Caco-2 (cell line): ENCODE results near the gene PPP1R3E. TPM values are rescaled to one million over a fixed set of nuclear protein-coding genes. Genes with fewer than 3 reads are reported as not detected.

ENCODE experiments used
- BruUV-seq: library from RNA; stranded (reverse); fragments of 400-500 nt; replicated peaks from 2 replicates; lab custom pipeline; 2021; lab: Mats Ljungman, UMichigan
- CTCF ChIA-PET: fragments of 300-600 bp; sonication (Branson Sonifier 250); formaldehyde crosslinking; loops from one replicate; lab custom pipeline; 2022; ENCODE audit warnings: antibody characterized with exemption; lab: Charles Lee
- POLR2A ChIA-PET: fragments of 300-600 bp; sonication (Branson Sonifier 250); formaldehyde crosslinking; loops from one replicate; lab custom pipeline; 2022; ENCODE audit warnings: antibody characterized with exemption; lab: Charles Lee
- DNase-seq, 2 experiments: peaks; one replicate each; pipeline versions ENCODE4 v3.0.0 to v3.0.0-alpha.2; 2020 to 2022
- H3K27me3 ChIP-seq: replicated peaks from 2 replicates; pipeline ENCODE4 v1.6.0; 2011; ENCODE audit warnings: low read length; ENCODE audit not compliant: control insufficient read depth, insufficient read depth
- H3K36me3 ChIP-seq: 2 replicates; pipeline ENCODE4 v1.5.1; 2011; ENCODE audit warnings: low read length; ENCODE audit not compliant: control insufficient read depth, insufficient read depth
- H3K4me1 ChIP-seq: fragments of 250-450 bp; sonication (Bioruptor Pico); 2 replicates; pipeline ENCODE4 v1.5.1; 2020; ENCODE audit warnings: mild to moderate bottlenecking
- H3K4me3 ChIP-seq: 2 replicates; pipeline ENCODE4 v1.5.1; 2011; ENCODE audit warnings: low read depth, mild to moderate bottlenecking, control low read depth, low read length
- H3K9me3 ChIP-seq: fragments of 250-450 bp; sonication (Bioruptor Pico); 2 replicates; pipeline ENCODE4 v1.5.1; 2020; ENCODE audit warnings: mild to moderate bottlenecking, moderate library complexity
- H3K27ac Mint-ChIP-seq: one replicate; pipeline ENCODE4 v1.8.0; 2022; ENCODE audit warnings: mixed read lengths; ENCODE audit not compliant: unreplicated experiment
- H3K27me3 Mint-ChIP-seq: one replicate; pipeline ENCODE4 v1.8.0; 2022; ENCODE audit warnings: mixed read lengths; ENCODE audit not compliant: insufficient read depth, unreplicated experiment
- H3K36me3 Mint-ChIP-seq: one replicate; pipeline ENCODE4 v1.8.0; 2022; ENCODE audit warnings: mild to moderate bottlenecking, mixed read lengths; ENCODE audit not compliant: insufficient read depth, unreplicated experiment
- H3K4me1 Mint-ChIP-seq: one replicate; pipeline ENCODE4 v1.8.0; 2022; ENCODE audit warnings: low read depth, mixed read lengths; ENCODE audit not compliant: unreplicated experiment
- H3K4me3 Mint-ChIP-seq: one replicate; pipeline ENCODE4 v1.8.0; 2022; ENCODE audit warnings: mild to moderate bottlenecking, moderate library complexity, mixed read lengths; ENCODE audit not compliant: unreplicated experiment
- H3K9me3 Mint-ChIP-seq: one replicate; pipeline ENCODE4 v1.8.0; 2022; ENCODE audit warnings: mixed read lengths; ENCODE audit not compliant: unreplicated experiment
- intact Hi-C: fragments of 100-400 bp; cut with micrococcal nuclease; formaldehyde crosslinking; loops from one replicate; pipeline ENCODE4 v1.10.0; 2022; ENCODE audit not compliant: unreplicated experiment
- total RNA-seq: library from RNA; stranded (reverse); gene quantifications from 2 replicates; pipeline ENCODE4 v1.2.3, GENCODE V29; 2022
- TF ChIP-seq, protein P1 (sequence below), 2 experiments: fragments of 200-600 bp in 1 of 2; IDR thresholded peaks; 1 replicate in 1 of 2; 2 replicates in 1 of 2; pipeline versions ENCODE4 v1.5.1 to v1.8.0; 2011 to 2022; ENCODE audit warnings: antibody characterized with exemption in 1 of 2, control low read depth in 1 of 2, inconsistent platforms in 1 of 2, low read depth in 1 of 2, low read length in 1 of 2, mild to moderate bottlenecking in 1 of 2, moderate library complexity in 1 of 2; ENCODE audit not compliant: insufficient read depth in 1 of 2, severe bottlenecking in 1 of 2, unreplicated experiment in 1 of 2

The PPP1R3E gene
- total RNA-seq, 1 experiment from 2014 or later, result 5.9 TPM

DNA sequence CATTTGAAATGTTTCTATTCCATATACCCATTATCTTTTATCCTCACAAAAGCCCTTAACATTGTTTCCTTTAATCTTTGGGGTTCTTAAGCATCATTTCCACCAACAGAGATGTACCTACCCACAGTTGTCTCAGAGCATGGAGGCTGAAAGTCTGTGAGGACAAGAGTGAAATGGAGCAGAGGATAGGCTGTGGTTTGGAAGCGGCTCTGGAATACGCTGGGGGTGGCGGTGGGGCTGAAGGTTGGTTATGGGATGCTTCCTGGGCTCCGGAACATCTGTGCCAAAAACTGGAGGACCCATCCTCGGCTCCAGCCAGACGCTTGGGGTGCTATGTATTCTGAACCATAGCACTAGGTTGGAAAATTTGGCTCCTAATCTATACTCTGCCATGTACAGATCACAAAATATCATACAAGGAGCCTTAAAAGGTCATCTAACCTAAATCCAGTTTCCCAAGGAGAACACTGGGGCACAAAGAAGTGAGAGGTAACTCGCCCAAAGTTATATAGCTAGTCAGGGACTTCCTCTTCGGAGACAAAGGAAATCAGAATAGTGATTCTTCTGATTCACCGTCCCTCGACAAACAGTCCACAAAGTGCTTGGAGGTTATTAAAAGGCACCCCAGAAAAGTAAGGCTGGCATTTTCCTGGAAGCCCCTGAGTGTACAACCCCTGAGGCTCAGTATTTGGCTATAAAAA lies 2.5 kb downstream of the PPP1R3E start:
- H3K27me3 ChIP-seq, result no peaks in the 10 kb centered on the region
- H3K4me3 ChIP-seq, result peak overlapping the region; percentile 71
- Mint-ChIP-seq H3K4me3 (peak overlapping the region; percentile 100), H3K9me3 (no peaks in the 10 kb centered on the region), H3K4me1 (peaks cover 6% of the 10 kb centered on the region), H3K36me3 (peaks cover 22% of the 10 kb centered on the region), H3K27me3 (no peaks in the 10 kb centered on the region), H3K27ac (peak overlapping the region; percentile 90)
- intact Hi-C loops, result loop anchor here (1.0 to 5.0 kb wide), 3 partner anchors 35 to 198 kb away; partner anchors contain the start of gene CIROP
- H3K36me3 ChIP-seq, result no peaks in the 10 kb centered on the region
- H3K4me1 ChIP-seq, result peaks cover 18% of the 10 kb centered on the region; the same call in 1 of the 2 replicates
- H3K9me3 ChIP-seq, result no peaks in the 10 kb centered on the region
- no TSS peak for BruUV-seq
- ChIA-PET CTCF (interaction anchor here (0.7 to 2.4 kb wide), 4 partner anchors 14 to 97 kb away, joined by 4 to 19 read pairs (median 10); partner anchors contain the start of genes HOMEZ and PABPN1), POLR2A (interaction anchor here (1.5 to 3.9 kb wide), 2 partner anchors 14 to 21 kb away, joined by 12 to 39 read pairs; partner anchors contain the start of genes HOMEZ and PABPN1)
- DNase-seq, result no peak
- TF ChIP-seq, protein P1, sequence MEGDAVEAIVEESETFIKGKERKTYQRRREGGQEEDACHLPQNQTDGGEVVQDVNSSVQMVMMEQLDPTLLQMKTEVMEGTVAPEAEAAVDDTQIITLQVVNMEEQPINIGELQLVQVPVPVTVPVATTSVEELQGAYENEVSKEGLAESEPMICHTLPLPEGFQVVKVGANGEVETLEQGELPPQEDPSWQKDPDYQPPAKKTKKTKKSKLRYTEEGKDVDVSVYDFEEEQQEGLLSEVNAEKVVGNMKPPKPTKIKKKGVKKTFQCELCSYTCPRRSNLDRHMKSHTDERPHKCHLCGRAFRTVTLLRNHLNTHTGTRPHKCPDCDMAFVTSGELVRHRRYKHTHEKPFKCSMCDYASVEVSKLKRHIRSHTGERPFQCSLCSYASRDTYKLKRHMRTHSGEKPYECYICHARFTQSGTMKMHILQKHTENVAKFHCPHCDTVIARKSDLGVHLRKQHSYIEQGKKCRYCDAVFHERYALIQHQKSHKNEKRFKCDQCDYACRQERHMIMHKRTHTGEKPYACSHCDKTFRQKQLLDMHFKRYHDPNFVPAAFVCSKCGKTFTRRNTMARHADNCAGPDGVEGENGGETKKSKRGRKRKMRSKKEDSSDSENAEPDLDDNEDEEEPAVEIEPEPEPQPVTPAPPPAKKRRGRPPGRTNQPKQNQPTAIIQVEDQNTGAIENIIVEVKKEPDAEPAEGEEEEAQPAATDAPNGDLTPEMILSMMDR (IDR thresholded peaks at IDR 0.05; ENCODE audit: insufficient read depth in 1 of 2, low read depth in 1 of 2, low read length in 1 of 2, severe bottlenecking in 1 of 2, unreplicated experiment in 1 of 2), result no peak

DNA sequence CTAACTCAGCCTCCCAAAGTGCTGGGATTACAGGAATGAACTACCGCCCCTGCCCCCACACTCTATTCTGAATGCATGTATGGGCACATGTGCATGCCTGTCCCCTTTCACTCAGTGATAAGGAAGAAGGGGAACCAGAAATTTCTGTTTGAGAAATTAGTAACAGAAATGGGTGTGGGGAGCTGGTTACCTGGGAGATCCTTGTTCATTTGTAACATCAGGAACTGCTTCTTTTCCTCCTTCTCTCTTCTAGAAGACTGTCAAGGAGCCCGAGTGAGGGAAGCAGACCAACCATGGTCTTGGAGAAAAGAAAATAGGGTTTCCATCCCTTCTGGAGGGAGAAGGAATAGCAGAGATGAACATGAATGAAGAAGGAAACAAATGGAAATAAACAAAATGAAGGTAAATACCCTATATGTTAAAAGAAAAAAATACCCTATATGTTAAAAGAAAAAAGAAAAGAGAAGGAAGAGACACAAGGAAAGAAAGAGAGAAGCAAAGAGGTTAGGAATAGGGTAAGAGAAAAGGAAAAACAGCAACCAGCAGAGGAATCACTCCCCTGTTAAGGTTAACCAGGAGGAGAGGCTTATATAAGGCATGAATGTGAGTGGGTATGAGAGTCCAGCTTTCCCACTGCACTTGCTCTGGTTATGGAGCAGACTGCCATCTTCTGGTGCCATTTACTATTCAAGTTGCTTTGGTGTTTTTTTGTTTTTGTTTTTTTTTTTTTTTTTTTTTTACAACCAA lies 3.3 kb downstream of the PPP1R3E start:
- H3K4me3 Mint-ChIP-seq, result peak overlapping the region; percentile 100
- Histone ChIP-seq H3K9me3 (no peaks in the 10 kb centered on the region), H3K4me3 (no peak overlapping the region), H3K4me1 (peaks cover 18% of the 10 kb centered on the region; the same call in 1 of the 2 replicates), H3K36me3 (no peaks in the 10 kb centered on the region), H3K27me3 (no peaks in the 10 kb centered on the region)
- H3K4me1 Mint-ChIP-seq, result no peaks in the 10 kb centered on the region
- ChIA-PET CTCF (interaction anchor here (0.7 kb wide), 1 partner anchor 96 kb away, joined by 4 read pairs; no protein-coding TSS in a partner anchor), POLR2A (no interaction called here)
- H3K27ac Mint-ChIP-seq, result no peak overlapping the region
- intact Hi-C loops, result loop anchor here (1.0 to 5.0 kb wide), 2 partner anchors 34 to 197 kb away; partner anchors contain the start of gene CIROP
- TF ChIP-seq, protein P1 (IDR thresholded peaks at IDR 0.05; ENCODE audit: insufficient read depth in 1 of 2, low read depth in 1 of 2, low read length in 1 of 2, severe bottlenecking in 1 of 2, unreplicated experiment in 1 of 2), result no peak
- no peak for DNase-seq
- no peaks in the 10 kb centered on the region for H3K27me3 Mint-ChIP-seq
- H3K9me3 Mint-ChIP-seq, result no peaks in the 10 kb centered on the region
- BruUV-seq, result no TSS peak
- peaks cover 22% of the 10 kb centered on the region for H3K36me3 Mint-ChIP-seq
